Skin of body (tissue), 2 donors: Measurements from ENCODE around the gene RPUSD4. TPM values are rescaled to one million over a fixed set of nuclear protein-coding genes. Genes with fewer than 3 reads are reported as not detected.
A peak's percentile ranks its signal among the peaks of the same experiment; 100 is the strongest.

ENCODE experiments used
- DNase-seq: peaks from one replicate; lab custom pipeline; 2025; lab: John Stamatoyannopoulos, UW
- total RNA-seq: library from RNA; depleted of rRNA; stranded (reverse); fragments of >200 nt; gene quantifications from one replicate; pipeline ENCODE4 v1.2.3, GENCODE V29; 2014

Gene RPUSD4
- total RNA-seq, 1 donor from 2014 or later, result 25.0 TPM

DNA sequence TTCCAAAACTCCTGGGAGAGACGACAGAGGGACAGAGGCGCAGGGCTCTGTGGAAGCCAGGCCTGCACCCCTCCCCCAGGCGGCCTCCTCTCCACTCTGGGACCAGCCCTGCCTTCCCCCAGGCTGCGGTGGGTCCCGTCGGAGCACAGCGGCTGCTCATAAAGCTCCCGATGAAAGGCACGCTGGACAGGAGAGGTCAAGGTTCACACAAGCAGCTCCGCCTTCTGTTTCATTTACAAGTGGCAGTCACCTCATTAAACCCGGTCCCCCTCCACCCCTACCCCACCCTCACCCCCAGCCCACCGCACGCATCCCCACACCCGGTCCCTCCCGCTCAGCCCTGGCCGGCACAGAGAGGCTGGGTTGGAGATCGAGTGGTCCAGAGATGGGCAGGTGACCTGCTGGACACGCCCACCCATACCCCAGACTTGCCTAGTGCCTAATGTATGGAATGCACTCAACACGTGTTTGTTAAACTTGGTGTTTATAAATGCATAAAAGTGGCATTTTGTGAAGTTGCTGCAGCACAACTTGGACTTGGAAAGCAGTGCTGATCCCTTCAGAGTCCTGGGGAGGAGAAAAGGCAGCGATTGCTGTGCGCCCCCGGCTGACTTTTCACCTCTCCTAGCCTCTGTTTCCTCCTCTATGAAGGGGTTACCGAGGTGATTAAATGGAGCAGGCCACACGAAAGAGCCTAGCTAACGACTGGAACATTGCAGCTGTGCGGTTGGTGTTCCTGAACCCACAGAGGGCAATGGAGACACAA, 26.0 kb downstream of the RPUSD4 start:
- DNase-seq, result no peak

DNA sequence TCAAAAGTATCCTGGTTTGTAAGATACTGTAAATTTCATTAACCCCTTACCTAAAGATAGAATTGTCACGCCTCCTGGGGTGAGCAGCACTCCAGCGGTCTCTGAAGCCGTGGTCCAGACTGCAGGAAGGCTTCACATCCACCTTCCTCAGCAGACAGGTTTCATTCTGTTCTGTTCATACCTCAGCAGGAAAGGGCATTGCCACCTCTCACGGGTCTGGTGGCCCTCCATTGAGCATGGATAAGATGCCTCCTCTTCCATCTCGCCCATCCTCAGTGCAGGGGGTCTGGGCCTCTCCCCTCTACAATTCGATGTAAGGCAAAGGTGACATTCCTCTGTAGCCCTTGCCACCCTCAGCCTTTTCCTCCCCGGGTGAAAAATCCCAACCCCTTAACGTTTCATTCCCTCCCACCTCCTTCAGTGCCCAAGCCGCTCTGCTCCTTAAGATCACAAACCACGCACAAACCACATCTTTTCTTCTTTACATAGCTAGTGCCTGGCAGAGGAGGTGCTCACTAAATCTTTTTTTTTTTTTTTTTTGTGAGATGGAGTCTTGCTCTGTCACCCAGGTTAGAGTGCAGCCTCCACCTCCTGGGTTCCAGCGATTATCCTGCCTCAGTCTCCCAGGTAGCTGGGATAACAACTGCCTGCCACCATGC, 28.5 kb downstream of the RPUSD4 start:
- no peak for DNase-seq

DNA sequence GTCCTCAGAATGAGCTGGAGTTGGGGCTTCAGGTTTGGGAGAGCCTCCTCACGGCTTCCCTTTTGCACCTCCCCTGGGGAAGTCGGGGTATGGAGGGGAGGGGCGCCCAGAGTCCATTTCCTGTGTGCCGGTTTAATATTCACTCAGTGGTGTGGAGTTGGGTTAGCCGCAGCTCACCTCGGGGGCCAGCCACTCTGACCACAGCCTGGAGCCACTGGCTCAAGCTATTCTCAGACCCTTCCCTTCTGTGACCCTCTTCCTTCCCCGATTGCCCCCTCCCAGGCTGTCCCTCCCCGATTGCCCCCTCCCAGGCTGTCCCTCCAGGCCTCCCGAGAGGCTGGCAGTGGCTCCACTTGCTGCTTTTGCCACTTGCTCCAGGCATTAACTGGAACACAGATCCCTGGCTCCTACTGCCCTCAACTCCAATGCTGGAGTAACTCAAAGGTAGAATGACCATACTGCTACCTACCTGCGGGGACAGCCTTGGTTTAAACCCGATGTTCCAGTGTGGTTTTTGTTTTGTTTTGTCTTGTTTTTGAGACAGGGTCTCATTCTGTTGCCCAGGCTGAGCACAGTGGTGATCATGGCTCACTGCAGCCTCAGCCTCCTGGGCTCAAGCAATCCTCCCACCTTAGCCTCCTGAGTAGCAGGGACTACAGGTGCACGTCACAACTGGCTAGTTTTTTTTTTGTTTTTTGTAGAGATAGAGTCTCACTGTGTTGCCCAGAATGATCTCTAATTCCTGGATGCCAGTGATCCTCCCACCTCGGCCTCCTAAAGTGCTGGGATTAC, 29.3 kb downstream of the RPUSD4 start:
- no peak for DNase-seq

DNA sequence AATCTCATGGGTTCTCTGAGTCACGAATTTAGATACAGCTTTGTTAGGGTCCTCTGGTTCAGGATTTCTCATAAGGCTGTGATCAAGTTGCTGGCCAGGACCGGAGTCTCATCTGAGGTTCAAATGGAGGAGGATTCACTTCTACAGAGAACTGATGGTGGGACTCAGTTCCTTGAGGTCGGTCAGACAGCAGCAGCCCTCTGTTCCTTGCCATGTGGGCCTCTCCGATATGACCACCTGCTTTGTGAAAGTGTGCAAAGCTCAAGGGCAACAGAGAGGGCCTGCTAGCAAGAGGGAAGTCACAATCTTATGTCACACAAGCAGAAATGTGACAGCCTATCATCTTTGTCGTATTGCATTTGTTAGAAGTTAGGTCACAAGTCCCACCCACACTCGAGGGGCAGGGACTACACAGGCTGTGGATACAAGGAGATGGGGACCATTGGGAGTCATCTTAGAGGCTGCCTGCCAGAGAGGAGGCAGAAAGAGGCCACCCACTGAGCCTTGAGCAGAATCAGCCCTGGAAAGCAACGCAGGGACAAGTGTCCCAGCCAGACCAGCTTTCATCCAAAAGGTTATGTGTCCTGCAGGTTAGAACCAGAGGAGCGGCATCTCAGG, 34.5 kb downstream of the RPUSD4 start:
- peak; percentile 41 for DNase-seq

DNA sequence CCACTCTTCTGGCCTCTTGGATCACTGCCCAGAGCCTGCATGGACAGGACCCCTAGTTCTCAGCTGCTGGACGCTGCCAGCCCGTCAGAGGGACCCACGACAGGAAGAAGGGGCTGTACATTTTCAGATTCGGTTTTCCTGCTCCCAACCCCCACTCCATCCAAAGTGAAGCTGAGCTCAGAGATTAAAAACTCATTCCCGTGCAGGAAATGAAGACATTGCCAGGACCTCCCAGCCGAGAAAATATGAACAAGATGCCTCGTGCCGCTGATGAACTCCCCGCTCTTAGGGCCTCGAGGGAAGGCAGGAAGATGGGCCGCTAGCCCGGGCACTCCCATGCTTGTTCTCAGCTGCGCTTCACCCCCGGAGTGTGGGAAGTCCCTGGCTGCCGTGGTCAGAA, 36.1 kb downstream of the RPUSD4 start:
- DNase-seq, result peak; percentile 94

DNA sequence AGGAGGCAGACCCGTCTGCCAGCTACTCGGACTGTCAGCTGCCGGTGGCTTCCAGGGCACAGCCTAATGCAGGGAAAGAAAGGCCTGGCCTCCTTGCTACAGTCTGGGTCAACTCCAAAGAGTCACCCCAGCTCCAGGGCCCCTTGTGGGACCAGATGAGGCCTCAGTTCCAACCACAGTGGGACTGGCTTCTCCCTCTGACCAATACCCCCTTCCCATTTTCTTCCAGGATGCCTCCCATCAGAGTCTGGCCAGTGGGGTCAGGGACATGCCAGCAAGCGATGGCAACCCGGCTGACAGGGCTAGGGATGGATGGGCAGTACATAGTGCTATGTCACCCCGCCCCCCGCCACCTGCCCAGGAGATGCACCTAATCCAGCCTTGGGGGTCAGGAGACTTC, 36.6 kb downstream of the RPUSD4 start:
- no peak for DNase-seq

DNA sequence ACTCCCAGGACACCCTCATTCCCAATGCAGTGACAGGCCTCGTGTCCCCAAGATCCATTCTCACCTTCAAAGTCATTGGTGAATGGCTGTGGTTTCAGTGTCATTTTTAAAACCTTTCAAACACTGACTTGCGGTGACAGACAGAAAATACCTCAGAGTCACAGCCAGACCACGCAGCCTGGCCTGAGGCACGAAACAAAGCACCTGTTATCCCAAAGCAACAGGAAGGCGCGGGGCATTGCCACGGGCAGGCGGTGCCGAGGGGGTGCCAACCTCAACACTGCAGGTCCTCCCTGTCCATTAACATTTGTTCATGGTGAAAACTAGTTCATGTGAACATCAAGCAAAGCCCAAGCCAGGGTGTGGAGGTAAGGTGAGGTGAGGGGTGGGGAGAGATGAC, 38.2 kb downstream of the RPUSD4 start:
- no peak for DNase-seq

DNA sequence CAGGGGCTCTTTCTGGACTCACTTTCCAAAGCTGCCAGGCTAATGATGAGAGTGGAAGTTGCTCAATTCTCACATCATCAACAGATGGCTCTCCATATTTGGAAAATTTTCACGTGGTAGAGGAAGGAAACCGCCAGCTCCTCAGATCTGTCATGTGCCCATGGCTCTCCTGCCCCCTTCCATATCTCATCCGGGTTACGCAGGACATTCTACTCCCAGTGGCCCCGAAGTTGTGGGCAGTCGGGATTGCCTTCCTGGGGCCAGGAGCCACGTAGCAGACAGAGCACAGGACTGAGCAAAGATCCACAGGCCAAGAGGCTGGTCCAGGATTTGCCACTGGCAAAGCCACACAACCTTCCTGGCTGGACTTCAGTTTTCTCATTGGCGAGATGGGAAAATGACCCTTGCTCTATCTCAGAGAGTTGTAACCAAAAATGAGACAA, 38.8 kb downstream of the RPUSD4 start:
- peak; percentile 94 for DNase-seq

DNA sequence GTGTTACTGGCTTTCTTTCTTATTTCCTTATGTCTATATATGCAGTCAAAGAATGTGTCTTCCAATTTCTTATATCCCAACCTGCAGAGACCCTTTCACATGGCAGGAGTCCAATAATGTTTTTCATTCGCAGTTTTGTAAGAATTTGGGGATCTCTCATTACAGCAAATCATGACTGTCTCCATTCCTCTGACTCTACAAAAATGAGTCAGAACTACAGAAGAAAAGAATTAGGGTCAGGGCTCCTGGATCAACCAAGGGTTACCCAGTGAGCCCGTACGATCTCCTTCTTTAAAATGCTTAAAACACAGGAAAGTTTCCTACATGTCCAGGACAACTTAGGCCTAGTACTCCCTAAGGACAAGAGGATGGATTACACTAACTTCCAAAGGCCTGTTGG, 42.2 kb downstream of the RPUSD4 start:
- DNase-seq, result no peak

DNA sequence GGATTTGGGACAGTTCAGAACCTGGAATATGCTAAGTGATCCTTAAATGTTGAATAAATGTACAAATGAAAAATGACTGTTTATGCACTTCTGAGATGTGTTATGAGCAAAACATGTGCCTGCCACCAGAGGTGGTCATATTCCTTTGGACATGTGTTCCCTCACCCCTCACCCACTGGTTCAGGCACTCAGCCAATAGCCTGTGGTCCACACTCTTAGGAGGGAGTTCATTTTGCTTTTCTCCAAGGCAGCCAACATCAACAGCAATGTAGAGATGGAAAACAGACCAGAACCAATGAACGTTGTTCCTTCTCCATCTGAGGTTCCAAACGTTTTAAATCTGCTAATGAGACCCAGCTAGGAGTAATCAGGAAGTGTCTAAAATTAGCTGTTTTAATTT, 44.0 kb downstream of the RPUSD4 start:
- peak; percentile 81 for DNase-seq

DNA sequence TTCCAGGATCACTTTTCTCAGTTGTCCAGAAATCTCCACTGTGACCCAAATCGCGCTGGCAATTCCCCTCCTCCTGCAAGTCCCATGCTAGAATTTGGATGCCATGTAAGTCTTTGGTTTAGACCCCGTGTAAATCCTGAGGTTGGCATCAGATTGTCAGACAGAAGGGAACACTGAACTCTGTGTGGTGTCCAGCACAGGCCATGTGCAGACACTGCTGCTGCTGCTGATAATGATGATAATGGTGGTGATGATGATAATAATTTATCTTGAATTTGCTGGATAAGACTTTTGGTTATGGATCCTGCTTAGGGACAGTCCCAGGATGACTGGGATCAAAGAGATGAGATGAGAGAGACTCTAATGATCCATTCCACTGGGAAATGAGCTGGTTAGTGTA, 45.0 kb downstream of the RPUSD4 start:
- no peak for DNase-seq

DNA sequence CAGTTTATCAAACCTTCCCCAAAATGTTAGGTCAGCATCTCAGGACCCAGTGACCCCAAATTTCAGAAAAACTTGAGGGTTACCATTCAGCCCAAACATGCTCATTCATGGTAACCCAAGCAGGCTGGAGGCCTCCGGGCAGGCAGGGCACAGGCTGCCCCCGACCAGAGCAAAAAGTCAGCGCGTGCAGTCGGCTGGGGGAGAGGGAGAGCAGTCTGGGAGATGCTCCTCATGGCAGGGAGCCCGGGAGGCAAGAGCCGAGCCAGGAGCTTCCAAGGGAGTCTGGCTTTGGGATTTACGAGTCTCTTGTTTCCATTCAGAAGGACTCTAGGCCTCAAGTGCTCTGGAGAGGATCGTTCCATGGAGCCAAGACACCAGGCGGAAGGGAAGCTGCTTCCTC, 45.7 kb downstream of the RPUSD4 start:
- DNase-seq, result peak; percentile 57

DNA sequence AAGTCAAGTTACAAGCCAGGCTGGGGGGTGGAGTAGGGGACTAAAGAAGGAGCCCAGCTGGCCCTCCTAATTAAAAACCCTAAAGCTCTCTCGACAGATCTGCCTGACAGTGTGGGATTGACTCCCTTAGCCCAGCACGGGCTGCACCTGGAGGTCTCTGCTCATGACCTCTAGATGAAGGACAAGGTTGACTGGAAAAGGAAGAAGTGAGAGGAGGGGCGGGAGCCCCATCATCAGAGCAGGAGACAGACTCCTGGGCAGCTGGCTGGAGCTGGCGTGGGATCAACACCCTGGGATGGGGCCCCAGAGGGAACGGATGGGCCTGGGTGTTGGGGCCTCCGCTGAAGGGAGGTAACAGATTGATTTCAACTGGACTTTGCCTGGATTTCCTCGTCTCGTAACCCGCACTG, 46.1 kb downstream of the RPUSD4 start:
- no peak for DNase-seq

DNA sequence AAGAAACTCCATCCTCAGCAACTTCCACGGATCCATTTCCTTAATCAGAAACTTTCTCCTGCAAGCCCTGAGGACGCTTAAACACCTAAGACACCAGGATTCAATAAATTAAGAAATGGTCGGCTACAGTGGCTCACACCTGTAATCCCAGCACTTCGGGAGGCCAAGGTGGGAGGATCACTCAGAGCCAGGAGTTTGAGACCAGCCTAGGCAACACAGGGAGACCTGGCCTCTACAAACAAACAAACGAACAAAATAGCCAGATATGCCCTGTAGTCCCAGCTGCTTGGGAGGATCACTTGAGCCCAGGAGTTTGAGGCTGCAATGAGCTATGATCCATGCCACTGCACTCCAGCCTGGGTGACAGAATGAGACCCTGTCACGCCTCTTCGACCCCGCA, 46.7 kb downstream of the RPUSD4 start:
- no peak for DNase-seq

DNA sequence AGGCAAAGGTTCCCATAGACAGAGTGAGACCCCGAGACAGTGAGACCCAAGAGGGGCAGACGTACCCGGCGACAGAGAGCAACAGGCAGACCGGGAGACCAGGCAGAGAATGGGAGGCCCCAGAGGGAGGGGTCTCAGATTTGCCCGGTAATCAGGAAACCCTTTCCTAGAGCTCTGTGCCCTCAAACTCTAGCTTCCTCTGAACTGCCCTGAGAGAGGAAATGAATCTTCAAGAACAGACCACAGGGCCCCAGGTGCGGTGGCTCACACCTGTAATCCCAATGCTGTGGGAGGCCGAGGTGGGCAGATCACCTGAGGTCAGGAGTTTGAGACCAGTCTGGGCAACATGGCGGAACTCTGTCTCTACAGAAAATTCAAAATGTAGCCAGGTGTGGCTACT, 47.7 kb downstream of the RPUSD4 start:
- no peak for DNase-seq

DNA sequence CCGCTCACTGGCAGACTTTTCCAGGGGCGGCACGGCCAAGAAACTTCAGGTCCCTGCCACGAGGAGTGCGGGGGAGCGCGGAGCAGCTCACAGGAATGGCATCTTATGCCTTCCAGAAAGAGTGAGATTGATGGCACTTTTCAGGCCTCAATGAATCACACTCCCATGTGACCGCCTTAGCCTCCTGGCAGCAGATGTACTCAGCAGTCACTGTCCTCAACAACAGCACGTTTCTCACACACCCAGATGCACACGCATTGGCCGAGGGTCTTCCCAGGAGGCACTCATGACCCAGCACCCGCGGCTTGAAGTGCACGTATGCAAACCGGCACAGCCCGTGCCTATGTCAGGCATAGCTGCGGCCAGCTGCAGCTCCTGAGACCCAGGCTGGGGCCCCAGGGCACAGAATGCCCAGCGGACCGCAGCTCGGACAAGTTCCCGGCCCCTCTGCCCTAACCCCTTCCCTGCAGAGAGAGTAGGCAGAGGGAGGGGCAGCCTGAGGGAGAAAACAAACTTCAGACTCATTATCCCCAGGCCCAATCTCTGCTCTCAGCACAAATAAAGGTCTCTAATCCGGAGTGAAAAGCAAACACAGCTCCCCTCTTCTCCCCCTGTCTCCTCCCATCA, 48.3 kb downstream of the RPUSD4 start:
- DNase-seq, result peak; percentile 83

DNA sequence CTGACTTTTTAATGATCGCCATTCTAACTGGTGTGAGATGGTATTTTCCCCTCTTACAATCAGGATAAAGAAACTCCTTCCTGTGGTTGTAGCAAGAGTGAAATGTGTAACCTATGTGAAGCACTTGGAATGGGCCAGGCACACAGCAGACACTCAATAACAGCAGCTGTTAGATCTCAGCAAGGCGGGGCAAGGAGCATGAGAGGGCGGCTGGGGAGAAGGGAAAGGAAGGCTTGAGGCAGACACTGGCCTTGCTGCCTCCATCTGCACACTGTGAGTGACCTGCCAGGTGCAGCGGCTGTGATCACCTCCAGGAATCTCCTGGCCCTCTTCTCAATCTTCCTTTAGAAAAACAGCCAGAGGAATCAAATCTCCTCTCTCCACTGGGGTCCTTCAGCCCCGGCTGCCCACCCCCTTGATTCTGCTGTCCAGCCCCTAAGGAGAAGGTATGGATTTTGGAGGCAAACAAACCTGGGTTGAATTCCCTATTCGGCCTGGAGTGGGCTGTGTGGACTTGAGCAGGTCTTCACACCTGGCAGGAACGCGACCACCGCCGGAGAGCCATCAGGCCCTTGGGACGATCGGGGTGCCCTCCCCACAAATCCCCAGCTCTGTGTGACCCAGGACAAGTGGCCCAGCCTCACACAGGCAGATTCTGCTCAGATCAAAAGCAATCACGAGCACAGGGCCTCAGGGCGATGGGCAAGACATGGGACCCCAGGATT, 49.0 kb downstream of the RPUSD4 start:
- DNase-seq, result no peak

DNA sequence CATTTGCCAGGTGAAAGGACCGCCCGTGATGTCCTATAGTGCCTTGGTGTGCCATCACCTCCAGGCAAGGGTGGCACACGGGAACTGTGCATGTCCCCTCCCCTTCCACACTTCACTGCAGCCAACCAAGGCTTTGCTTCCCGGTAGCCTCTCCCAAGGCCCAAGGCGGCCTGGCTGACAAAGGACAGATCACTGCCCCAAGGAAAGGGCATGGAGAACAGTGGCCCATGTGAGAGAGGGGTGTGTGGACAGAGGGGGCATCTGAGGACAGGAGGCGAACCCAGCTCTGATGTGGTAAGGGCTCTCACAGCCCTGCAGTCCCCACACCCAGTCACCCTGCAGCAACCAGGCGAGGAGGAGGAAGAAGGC, 50.4 kb downstream of the RPUSD4 start:
- no peak for DNase-seq

DNA sequence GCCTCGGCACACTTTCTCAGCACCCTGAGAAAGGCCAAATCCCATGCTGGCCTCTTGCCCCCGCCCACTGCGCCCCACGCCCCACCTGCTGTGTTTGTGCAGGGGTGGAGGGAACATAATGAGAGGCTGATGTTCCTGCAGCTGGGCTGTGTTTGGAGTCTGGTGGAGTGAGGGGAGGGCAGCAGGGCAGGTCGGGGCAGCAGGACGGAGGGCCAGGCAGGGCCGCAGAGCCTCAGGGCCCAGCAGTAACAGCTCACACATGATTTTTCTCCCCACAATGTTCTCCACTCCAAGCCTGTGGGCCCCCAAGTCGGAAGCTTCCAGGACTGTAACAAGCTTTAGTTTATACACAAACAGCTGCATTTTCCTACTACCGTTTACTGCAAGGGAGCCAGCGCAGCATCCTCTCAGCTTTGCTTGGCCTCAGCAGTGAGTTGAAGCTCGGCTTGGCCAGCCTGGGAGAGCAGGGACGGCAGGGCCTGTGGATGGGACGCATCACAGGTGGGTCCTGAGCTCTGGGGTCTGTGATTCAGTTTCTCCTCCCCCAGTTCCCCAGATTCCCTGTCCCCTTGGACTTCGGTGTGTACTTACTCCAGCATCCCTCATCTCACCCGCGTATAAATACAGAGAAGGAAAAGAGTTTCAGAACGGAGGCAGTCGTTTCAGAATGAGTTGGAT, 51.0 kb downstream of the RPUSD4 start:
- DNase-seq, result peak; percentile 51

DNA sequence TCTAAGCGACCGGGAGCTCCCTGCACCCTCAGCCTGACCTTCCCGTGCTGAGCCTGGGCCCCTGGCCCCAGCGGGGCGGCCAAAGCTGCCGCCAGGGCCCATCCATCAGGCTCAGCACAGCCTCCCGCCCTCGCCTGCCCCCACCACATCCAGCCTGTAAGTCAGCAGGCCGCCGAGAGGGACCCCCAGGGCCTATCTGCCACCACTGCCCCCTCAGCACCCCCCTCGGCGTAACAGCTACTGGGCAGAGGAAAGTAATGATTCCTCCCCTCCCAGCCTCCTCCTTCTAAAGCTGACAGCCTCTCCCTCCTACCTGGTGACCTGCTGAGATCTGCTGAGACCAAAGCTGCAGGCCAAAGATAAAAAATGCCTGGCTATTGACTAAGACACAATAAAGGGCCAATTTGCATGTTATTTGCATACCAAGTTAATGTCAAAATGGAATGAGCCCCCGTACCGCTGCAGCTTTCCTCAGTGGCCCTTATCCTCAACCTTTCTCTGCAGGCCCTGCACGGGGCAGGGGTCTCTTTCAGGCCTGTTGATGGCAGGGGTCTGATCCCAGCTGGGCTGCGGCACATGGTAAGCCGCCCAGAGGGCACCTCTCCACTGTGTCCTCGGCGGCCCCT, 51.6 kb downstream of the RPUSD4 start:
- no peak for DNase-seq
